ENCODE data around the gene TNS1. TPM values are rescaled to one million over a fixed set of nuclear protein-coding genes. Genes with fewer than 3 reads are reported as not detected.
A peak's percentile ranks its signal among the peaks of the same experiment; 100 is the strongest.

Gene TNS1
- polyA plus RNA-seq, 1 experiment = 19.7 TPM

DNA sequence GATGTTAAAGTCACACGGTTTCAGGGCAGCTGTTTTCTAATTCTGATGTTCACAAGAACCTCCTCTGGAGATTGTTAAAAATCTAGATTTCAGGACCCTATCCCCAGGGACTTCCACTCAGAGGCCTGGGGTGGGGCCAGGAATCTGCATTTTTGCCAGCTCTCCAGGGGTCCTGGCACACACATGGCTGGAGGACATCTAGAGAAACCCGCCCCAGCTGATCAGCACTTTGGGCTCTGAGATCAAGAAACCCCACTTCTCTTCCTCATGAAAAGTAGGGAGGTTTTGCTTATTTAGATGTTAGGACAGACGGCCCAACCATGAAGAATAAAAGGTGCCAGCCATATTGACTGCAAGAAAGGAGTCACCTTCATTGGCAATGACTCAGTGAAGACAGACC lies 148.8 kb downstream of the TNS1 start:
- no peak for DNase-seq (ENCODE audit: low read depth, low spot score)
- ChIA-PET CTCF (interaction anchor here (1.1 to 1.4 kb wide), 2 partner anchors 65 to 68 kb away, joined by 3 to 6 read pairs; no protein-coding TSS in a partner anchor), POLR2A (no interaction called here)
- no peaks in the 10 kb centered on the region for H3K9me3 ChIP-seq (ENCODE audit: control insufficient read depth, insufficient read depth, low read length)
- TF ChIP-seq, protein P1, sequence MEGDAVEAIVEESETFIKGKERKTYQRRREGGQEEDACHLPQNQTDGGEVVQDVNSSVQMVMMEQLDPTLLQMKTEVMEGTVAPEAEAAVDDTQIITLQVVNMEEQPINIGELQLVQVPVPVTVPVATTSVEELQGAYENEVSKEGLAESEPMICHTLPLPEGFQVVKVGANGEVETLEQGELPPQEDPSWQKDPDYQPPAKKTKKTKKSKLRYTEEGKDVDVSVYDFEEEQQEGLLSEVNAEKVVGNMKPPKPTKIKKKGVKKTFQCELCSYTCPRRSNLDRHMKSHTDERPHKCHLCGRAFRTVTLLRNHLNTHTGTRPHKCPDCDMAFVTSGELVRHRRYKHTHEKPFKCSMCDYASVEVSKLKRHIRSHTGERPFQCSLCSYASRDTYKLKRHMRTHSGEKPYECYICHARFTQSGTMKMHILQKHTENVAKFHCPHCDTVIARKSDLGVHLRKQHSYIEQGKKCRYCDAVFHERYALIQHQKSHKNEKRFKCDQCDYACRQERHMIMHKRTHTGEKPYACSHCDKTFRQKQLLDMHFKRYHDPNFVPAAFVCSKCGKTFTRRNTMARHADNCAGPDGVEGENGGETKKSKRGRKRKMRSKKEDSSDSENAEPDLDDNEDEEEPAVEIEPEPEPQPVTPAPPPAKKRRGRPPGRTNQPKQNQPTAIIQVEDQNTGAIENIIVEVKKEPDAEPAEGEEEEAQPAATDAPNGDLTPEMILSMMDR (IDR thresholded peaks at IDR 0.05; ENCODE audit: low read depth, low read length) = no peak
- H3K4me3 ChIP-seq (ENCODE audit: low read depth, low read length) = no peak overlapping the region
- no peaks in the 10 kb centered on the region for H3K27me3 ChIP-seq (ENCODE audit: control insufficient read depth, insufficient read depth, low read length)
- no peak overlapping the region for H3K27ac ChIP-seq (ENCODE audit: low read depth, low read length)

DNA sequence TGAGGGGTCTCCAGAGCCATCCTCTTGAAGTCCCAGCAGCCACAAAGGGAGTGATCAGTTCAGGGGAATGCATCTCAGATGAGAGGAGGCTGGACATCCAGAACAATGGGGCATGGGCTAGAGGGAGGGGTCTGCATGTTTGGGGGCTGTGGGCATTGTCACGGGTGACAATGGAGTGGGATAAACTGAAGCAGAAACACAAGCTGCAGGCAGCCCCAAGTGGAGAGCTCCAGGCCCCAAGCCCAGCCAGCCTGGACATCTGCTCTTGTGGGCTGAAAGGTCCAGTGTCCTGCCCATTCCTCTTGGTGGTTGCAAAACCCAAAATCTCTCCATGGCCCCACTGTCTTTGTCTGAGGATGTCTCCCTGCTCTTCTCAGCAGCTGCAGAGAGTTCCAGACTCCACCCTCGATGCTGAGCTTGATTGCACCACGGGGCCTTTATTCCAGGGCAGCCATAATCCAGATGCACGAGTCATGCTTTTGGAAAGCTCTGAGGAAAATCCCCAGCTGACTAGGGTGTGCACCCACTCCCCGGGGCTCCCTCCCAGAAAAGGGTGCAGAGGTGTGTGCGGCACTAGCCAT lies 149.4 kb downstream of the TNS1 start:
- Histone ChIP-seq H3K9me3 (ENCODE audit: control insufficient read depth, insufficient read depth, low read length) (no peaks in the 10 kb centered on the region; the same call in 1 of the 2 replicates), H3K27ac (ENCODE audit: low read depth, low read length) (no peak overlapping the region), H3K27me3 (ENCODE audit: control insufficient read depth, insufficient read depth, low read length) (no peaks in the 10 kb centered on the region), H3K4me3 (ENCODE audit: low read depth, low read length) (no peak overlapping the region)
- ChIA-PET POLR2A (no interaction called here), CTCF (interaction anchor here (1.1 kb wide), 1 partner anchor 64 kb away, joined by 6 read pairs; no protein-coding TSS in a partner anchor)
- TF ChIP-seq, protein P1 (IDR thresholded peaks at IDR 0.05; ENCODE audit: low read depth, low read length) = no peak
- DNase-seq (ENCODE audit: low read depth, low spot score) = peak; percentile 38

DNA sequence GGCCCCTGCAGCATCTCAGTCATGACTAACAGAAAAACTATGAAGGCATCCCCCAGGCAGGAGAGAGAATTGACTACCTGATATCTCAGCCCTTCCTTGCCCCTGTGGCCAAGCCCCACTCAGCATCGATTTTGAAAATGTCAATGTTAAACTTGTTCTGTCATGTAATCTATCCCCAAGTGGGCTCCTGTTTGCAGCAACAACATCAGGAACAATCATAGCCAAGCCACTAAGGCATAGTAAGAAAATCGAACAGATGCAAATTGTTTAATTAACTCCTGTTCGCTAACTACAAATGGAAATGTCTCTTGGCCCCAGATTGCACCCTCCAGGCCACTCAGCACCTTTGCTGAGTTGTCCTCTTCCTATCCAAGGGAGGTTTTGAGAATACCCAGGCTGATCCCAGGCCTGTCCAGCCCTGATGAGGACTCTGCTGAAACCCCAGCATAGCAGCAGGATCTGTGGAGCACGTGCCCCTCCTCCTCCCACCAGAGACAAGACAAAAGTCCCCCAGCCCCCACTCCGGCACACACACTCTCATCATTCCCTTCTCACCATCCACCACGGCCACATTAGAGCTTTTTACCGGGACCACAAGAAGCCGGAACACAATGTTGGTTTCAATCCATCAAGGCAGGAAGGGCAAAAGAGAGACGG lies 150.1 kb downstream of the TNS1 start:
- Histone ChIP-seq H3K27me3 (ENCODE audit: control insufficient read depth, insufficient read depth, low read length) (no peaks in the 10 kb centered on the region), H3K4me3 (ENCODE audit: low read depth, low read length) (no peak overlapping the region), H3K9me3 (ENCODE audit: control insufficient read depth, insufficient read depth, low read length) (no peaks in the 10 kb centered on the region; the same call in 1 of the 2 replicates), H3K27ac (ENCODE audit: low read depth, low read length) (no peak overlapping the region)
- ChIA-PET CTCF (interaction anchor here (1.1 kb wide), 1 partner anchor 64 kb away, joined by 6 read pairs; no protein-coding TSS in a partner anchor), POLR2A (no interaction called here)
- no peak for DNase-seq (ENCODE audit: low read depth, low spot score)
- TF ChIP-seq, protein P1 (IDR thresholded peaks at IDR 0.05; ENCODE audit: low read depth, low read length) = no peak

DNA sequence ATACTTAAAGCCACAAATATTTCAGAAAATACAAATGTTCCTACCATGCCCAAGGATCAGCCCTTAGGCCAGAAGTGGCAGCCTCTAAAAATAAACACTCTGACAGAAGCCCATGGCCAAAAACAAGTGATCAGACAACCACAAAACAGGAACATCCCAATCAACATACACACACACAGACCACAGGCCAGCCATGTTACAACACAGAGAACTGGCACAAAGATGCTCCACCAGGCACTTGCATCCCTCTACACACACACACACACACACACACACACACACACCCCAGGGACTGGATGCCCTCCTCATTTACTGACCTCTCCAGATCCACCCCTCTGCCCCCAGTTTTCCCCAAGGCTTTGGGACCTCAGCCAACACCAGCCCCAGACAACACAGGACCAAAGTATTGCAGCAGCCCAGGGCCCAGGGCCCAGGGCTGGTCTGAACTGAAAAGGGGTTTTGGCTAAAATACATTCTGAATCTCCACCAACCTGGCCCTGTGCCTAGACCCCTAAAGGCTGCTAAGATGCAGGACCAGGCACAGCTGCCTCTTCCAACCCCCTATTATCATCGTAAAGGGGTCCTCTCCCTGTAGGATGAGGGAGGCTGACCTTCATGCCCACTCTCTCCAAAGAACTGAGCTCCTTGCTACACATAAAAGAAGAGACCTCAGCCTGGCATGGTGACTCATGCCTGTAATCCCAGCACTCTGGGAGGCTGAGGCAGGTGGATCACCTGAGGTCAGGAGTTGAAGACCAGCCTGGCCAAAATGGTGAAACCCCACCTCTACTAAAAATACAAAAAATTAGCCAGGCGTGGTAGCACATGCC lies 151.4 kb downstream of the TNS1 start:
- CTCF ChIA-PET = interaction anchor here (1.7 kb wide), 1 partner anchor 35 kb away, joined by 5 read pairs; no protein-coding TSS in a partner anchor
- H3K9me3 ChIP-seq (ENCODE audit: control insufficient read depth, insufficient read depth, low read length) = peaks cover 1% of the 10 kb centered on the region
- no peaks in the 10 kb centered on the region for H3K27me3 ChIP-seq (ENCODE audit: control insufficient read depth, insufficient read depth, low read length)
- TF ChIP-seq, protein P1 (IDR thresholded peaks at IDR 0.05; ENCODE audit: low read depth, low read length) = no peak
- no peak for DNase-seq (ENCODE audit: low read depth, low spot score)
- no peak overlapping the region for H3K27ac ChIP-seq (ENCODE audit: low read depth, low read length)
- POLR2A ChIA-PET = interaction anchor here (1.0 kb wide), 1 partner anchor 66 kb away, joined by 5 read pairs; no protein-coding TSS in a partner anchor
- no peak overlapping the region for H3K4me3 ChIP-seq (ENCODE audit: low read depth, low read length)

Measured in AG04450 (cell line).